ENCODE measurements around the gene N4BP2L1. TPM values are rescaled to one million over a fixed set of nuclear protein-coding genes. Genes with fewer than 3 reads are reported as not detected.

Gene N4BP2L1
- polyA plus RNA-seq, 1 of the 3 experiments (the other 2 are of a cell fraction) = 1.2 TPM

DNA sequence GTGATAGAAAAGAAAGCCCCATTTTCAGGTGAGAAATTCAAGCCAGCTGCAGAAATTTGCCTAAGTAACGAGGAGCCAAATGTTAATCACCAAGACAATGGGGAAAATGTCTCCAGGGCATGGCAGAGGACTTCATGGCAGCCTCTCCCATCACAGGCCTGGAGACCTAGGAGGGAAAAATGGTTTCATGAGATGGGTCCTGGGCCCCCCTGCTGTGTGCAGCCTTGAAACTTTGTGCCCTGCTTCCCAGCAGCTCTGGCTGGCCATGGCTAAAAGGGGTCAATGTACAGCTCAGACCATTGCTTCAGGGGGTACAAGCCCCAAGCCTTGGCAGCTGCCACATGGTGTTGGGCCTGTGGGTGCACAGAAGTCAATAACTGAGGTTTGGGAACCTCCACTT, 9.9 kb downstream of the N4BP2L1 start:
- H3K4me1 ChIP-seq (ENCODE audit: control insufficient read depth in 1 of 2, insufficient read depth in 2 of 2, low read depth in 1 of 2, low read length in 1 of 2) = no peaks in the 10 kb centered on the region
- POLR2A ChIA-PET = no interaction called here
- TF ChIP-seq USF1 (IDR thresholded peaks at IDR 0.05; ENCODE audit: borderline replicate concordance, low read depth) (no peak), EP300 (IDR thresholded peaks at IDR 0.05; ENCODE audit: borderline replicate concordance in 1 of 2, low read depth in 1 of 2, low read length in 1 of 2) (no peak), REST (IDR thresholded peaks at IDR 0.05; ENCODE audit: low read depth, low read length) (no peak), FOXJ3 (CRISPR knock-in tag; IDR thresholded peaks at IDR 0.05) (no peak), MEF2A (IDR thresholded peaks at IDR 0.05; ENCODE audit: borderline replicate concordance, low read depth) (no peak), GATA2 (CRISPR knock-in tag; IDR thresholded peaks at IDR 0.05) (no peak), RAD21 (IDR thresholded peaks at IDR 0.05; ENCODE audit: low read length) (no peak), GABPA (IDR thresholded peaks at IDR 0.05; ENCODE audit: low read depth) (no peak)
- TF ChIP-seq, protein P1, sequence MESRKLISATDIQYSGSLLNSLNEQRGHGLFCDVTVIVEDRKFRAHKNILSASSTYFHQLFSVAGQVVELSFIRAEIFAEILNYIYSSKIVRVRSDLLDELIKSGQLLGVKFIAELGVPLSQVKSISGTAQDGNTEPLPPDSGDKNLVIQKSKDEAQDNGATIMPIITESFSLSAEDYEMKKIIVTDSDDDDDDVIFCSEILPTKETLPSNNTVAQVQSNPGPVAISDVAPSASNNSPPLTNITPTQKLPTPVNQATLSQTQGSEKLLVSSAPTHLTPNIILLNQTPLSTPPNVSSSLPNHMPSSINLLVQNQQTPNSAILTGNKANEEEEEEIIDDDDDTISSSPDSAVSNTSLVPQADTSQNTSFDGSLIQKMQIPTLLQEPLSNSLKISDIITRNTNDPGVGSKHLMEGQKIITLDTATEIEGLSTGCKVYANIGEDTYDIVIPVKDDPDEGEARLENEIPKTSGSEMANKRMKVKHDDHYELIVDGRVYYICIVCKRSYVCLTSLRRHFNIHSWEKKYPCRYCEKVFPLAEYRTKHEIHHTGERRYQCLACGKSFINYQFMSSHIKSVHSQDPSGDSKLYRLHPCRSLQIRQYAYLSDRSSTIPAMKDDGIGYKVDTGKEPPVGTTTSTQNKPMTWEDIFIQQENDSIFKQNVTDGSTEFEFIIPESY (IDR thresholded peaks at IDR 0.05; ENCODE audit: borderline replicate concordance, low read depth) = no peak
- no peaks in the 10 kb centered on the region for H4K20me1 ChIP-seq (ENCODE audit: insufficient read depth)
- no peak overlapping the region for H3K27ac ChIP-seq (ENCODE audit: low read depth in 2 of 2, low read length in 1 of 2)
- H3K9me3 ChIP-seq = no peaks in the 10 kb centered on the region
- H2AFZ ChIP-seq (ENCODE audit: low read depth) = no peak overlapping the region
- CTCF ChIA-PET = no interaction called here
- no peak overlapping the region for H3K9ac ChIP-seq
- H3K4me2 ChIP-seq = no peak overlapping the region
- WGBS (ENCODE audit: low lambda C conversion rate) = 92% methylated on average over 1 of the region's 1 CpG
- no peak for DNase-seq
- H3K4me3 ChIP-seq (ENCODE audit: low read depth in 2 of 2, low read length in 1 of 2) = no peak overlapping the region
- no peaks in the 10 kb centered on the region for H3K79me2 ChIP-seq (ENCODE audit: insufficient read depth)
- H3F3A ChIP-seq (replicated peaks; ENCODE audit: insufficient read depth) = no peaks in the 10 kb centered on the region
- H3K9me2 ChIP-seq = no peaks in the 10 kb centered on the region
- no peaks in the 10 kb centered on the region for H3K27me3 ChIP-seq (ENCODE audit: insufficient read depth)
- H3K36me3 ChIP-seq (replicated peaks in 1 of 2; ENCODE audit: control insufficient read depth in 1 of 2, insufficient read depth in 2 of 2, low read length in 1 of 2) = no peaks in the 10 kb centered on the region

DNA sequence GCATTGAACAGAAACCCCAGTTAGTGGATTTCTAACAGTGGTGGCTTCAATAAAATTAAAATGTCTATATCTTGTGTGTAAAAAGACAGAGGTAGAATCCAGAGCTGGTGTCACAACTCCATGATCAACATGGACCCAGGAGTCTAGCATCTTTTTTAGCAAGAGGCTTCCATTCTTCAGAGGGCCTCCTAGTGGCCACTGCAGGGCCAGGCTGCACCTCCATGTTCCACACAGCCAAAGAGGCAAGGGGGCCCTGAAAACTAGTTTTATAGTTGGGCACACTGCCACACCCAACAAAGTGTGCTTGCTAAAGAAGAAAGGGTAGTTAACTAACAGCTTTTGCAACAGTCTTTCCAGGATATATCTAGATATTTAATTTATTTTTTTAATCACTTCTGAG, 12.9 kb downstream of the N4BP2L1 start:
- peak; percentile 30 for DNase-seq
- Histone ChIP-seq H3K36me3 (replicated peaks in 1 of 2; ENCODE audit: control insufficient read depth in 1 of 2, insufficient read depth in 2 of 2, low read length in 1 of 2) (no peaks in the 10 kb centered on the region), H3K27ac (ENCODE audit: low read depth in 2 of 2, low read length in 1 of 2) (no peak overlapping the region), H2AFZ (ENCODE audit: low read depth) (no peak overlapping the region), H3K4me2 (no peak overlapping the region), H3K4me3 (ENCODE audit: low read depth in 2 of 2, low read length in 1 of 2) (no peak overlapping the region), H3K4me1 (ENCODE audit: control insufficient read depth in 1 of 2, insufficient read depth in 2 of 2, low read depth in 1 of 2, low read length in 1 of 2) (no peaks in the 10 kb centered on the region; a peak in 1 of 4 replicates), H3K79me2 (ENCODE audit: insufficient read depth) (no peaks in the 10 kb centered on the region), H3K9me3 (no peaks in the 10 kb centered on the region), H3K9me2 (no peaks in the 10 kb centered on the region), H3K27me3 (ENCODE audit: insufficient read depth) (no peaks in the 10 kb centered on the region), H4K20me1 (ENCODE audit: insufficient read depth) (no peaks in the 10 kb centered on the region), H3F3A (replicated peaks; ENCODE audit: insufficient read depth) (no peaks in the 10 kb centered on the region), H3K9ac (no peak overlapping the region)
- no peak for TF ChIP-seq FOXJ3 (CRISPR knock-in tag; IDR thresholded peaks at IDR 0.05)
- TF ChIP-seq USF1 (IDR thresholded peaks at IDR 0.05; ENCODE audit: borderline replicate concordance, low read depth) = no peak
- TF ChIP-seq, protein P2, sequence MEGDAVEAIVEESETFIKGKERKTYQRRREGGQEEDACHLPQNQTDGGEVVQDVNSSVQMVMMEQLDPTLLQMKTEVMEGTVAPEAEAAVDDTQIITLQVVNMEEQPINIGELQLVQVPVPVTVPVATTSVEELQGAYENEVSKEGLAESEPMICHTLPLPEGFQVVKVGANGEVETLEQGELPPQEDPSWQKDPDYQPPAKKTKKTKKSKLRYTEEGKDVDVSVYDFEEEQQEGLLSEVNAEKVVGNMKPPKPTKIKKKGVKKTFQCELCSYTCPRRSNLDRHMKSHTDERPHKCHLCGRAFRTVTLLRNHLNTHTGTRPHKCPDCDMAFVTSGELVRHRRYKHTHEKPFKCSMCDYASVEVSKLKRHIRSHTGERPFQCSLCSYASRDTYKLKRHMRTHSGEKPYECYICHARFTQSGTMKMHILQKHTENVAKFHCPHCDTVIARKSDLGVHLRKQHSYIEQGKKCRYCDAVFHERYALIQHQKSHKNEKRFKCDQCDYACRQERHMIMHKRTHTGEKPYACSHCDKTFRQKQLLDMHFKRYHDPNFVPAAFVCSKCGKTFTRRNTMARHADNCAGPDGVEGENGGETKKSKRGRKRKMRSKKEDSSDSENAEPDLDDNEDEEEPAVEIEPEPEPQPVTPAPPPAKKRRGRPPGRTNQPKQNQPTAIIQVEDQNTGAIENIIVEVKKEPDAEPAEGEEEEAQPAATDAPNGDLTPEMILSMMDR (IDR thresholded peaks at IDR 0.05) = peak; percentile 61
- POLR2A ChIA-PET = no interaction called here
- CTCF ChIA-PET = interaction anchor here (0.5 to 1.9 kb wide), 3 partner anchors 9 to 396 kb away, joined by 3 to 5 read pairs (median 4); partner anchors contain the start of gene N4BP2L1

Data from SK-N-SH (cell line).